Endothelial cell of umbilical vein (primary cell): ENCODE measurements around the gene TNFRSF19. TPM values are rescaled to one million over a fixed set of nuclear protein-coding genes. Genes with fewer than 3 reads are reported as not detected.

ENCODE experiments used
- BruUV-seq: library from RNA; stranded (reverse); fragments of 400-500 nt; replicated peaks from 2 replicates; lab custom pipeline; 2021; lab: Mats Ljungman, UMichigan
- CTCF ChIA-PET: fragments of 300-600, 350-600 bp; sonication (Branson Sonifier 250); formaldehyde crosslinking; loops from one replicate; lab custom pipeline; 2021; ENCODE audit warnings: antibody characterized with exemption, inconsistent platforms; lab: Charles Lee
- POLR2A ChIA-PET: fragments of 300-600, 350-600 bp; sonication (Branson Sonifier 250); formaldehyde crosslinking; loops from one replicate; lab custom pipeline; 2021; ENCODE audit warnings: antibody characterized with exemption, inconsistent platforms; lab: Charles Lee
- DNase-seq: peaks from one replicate; pipeline ENCODE4 v3.0.0-alpha.2; 2011; ENCODE audit warnings: low read depth, low spot score
- FAIRE-seq: peaks from 2 replicates; lab custom pipeline; 2011; peaks lifted over from hg19 to GRCh38; lab: Jason Lieb, UNC
- H2AFZ ChIP-seq: 2 replicates; pipeline ENCODE4 v1.6.0; 2012; ENCODE audit warnings: low read depth, low read length, control low read depth, inconsistent platforms
- H3K27ac ChIP-seq: 2 replicates; pipeline ENCODE4 v1.5.1; 2011; ENCODE audit warnings: low read depth, mild to moderate bottlenecking, control low read depth, low read length, moderate library complexity; ENCODE audit not compliant: insufficient read depth
- H3K27me3 ChIP-seq, 2 experiments: 2 replicates each; pipeline versions ENCODE4 v1.6.0 to v1.6.1; 2011; ENCODE audit warnings: low read length in 2 of 2, mixed read lengths in 1 of 2; ENCODE audit not compliant: control insufficient read depth in 2 of 2, insufficient read depth in 2 of 2
- H3K36me3 ChIP-seq, 2 experiments: 2 replicates in 1 of 2; 3 replicates in 1 of 2; pipeline ENCODE4 v1.5.1; 2011; ENCODE audit warnings: low read length in 2 of 2, mild to moderate bottlenecking in 1 of 2, moderate library complexity in 1 of 2; ENCODE audit not compliant: control insufficient read depth in 2 of 2, insufficient read depth in 2 of 2; ENCODE audit errors: extremely low read depth in 1 of 2
- H3K4me1 ChIP-seq: 3 replicates; pipeline ENCODE4 v1.5.1; 2011; ENCODE audit warnings: mild to moderate bottlenecking, low read length; ENCODE audit not compliant: control insufficient read depth, insufficient read depth; ENCODE audit errors: extremely low read depth
- H3K4me2 ChIP-seq: 2 replicates; pipeline ENCODE4 v1.6.1; 2011; ENCODE audit warnings: low read length, control low read depth, mixed read lengths; ENCODE audit not compliant: insufficient read depth
- H3K4me3 ChIP-seq, 3 experiments: fragments of 200-600 bp in 1 of 3; sonication (generic), shearing (Covaris generic) in 1 of 3; replicated peaks in 1 of 3; 2 replicates each; pipeline ENCODE4 v1.5.1; 2011 to 2016; ENCODE audit warnings: control low read depth in 3 of 3, low read length in 3 of 3, mild to moderate bottlenecking in 2 of 3, inconsistent platforms in 1 of 3, low read depth in 1 of 3, moderate library complexity in 1 of 3; ENCODE audit not compliant: insufficient read depth in 1 of 3
- H3K79me2 ChIP-seq: 2 replicates; pipeline ENCODE4 v1.6.0; 2012; ENCODE audit warnings: low read length, inconsistent platforms; ENCODE audit not compliant: control insufficient read depth, insufficient read depth
- H3K9ac ChIP-seq: replicated peaks from 2 replicates; pipeline ENCODE3; 2011; ENCODE audit warnings: low read length, control low read depth; ENCODE audit not compliant: insufficient read depth; ENCODE audit errors: extremely low read depth
- H3K9me1 ChIP-seq: replicated peaks from 3 replicates; pipeline ENCODE4 v1.6.0; 2011; ENCODE audit warnings: mild to moderate bottlenecking, low read length; ENCODE audit not compliant: control insufficient read depth, insufficient read depth; ENCODE audit errors: extremely low read depth
- H3K9me3 ChIP-seq: replicated peaks from 2 replicates; pipeline ENCODE4 v1.5.1; 2012; ENCODE audit warnings: low read length, inconsistent platforms; ENCODE audit not compliant: control insufficient read depth, insufficient read depth
- H4K20me1 ChIP-seq: replicated peaks from 2 replicates; pipeline ENCODE3; 2011; ENCODE audit warnings: mild to moderate bottlenecking, low read length; ENCODE audit not compliant: control insufficient read depth, insufficient read depth; ENCODE audit errors: extremely low read depth
- EZH2 ChIP-seq: IDR thresholded peaks from 2 replicates; pipeline ENCODE4 v1.6.1; 2012; ENCODE audit warnings: borderline replicate concordance, low read depth, mild to moderate bottlenecking, moderate library complexity, low read length, inconsistent platforms; ENCODE audit not compliant: severe bottlenecking
- FOS ChIP-seq: IDR thresholded peaks from 2 replicates; pipeline ENCODE4 v1.6.1; 2011; ENCODE audit warnings: mild to moderate bottlenecking, low read length, moderate library complexity, borderline replicate concordance; ENCODE audit not compliant: insufficient read depth
- GATA2 ChIP-seq: IDR thresholded peaks from 2 replicates; pipeline ENCODE4 v1.7.0; 2011; ENCODE audit warnings: low read depth, mild to moderate bottlenecking, moderate library complexity, mixed read lengths, low read length; ENCODE audit not compliant: insufficient read length, insufficient read depth
- JUN ChIP-seq: IDR thresholded peaks from 2 replicates; pipeline ENCODE4 v1.6.1; 2011; ENCODE audit warnings: borderline replicate concordance, low read depth; ENCODE audit not compliant: insufficient read length, insufficient read depth
- MYC ChIP-seq: IDR thresholded peaks from one replicate; pipeline ENCODE4 v1.6.1; 2011; ENCODE audit warnings: mild to moderate bottlenecking, low read depth, low read length
- POLR2A ChIP-seq: IDR thresholded peaks from 2 replicates; pipeline ENCODE4 v1.6.1; 2012; ENCODE audit warnings: low read depth, mild to moderate bottlenecking, control low read depth, low read length
- POLR2AphosphoS5 ChIP-seq: IDR thresholded peaks from 2 replicates; pipeline ENCODE4 v1.6.1; 2012; ENCODE audit warnings: low read depth, mild to moderate bottlenecking, control low read depth, low read length, moderate library complexity; ENCODE audit not compliant: insufficient read depth
- dilution Hi-C: fragments of 300-500 bp; cut with MboI; formaldehyde crosslinking; loops from one replicate; pipeline ENCODE4 v1.15.0; 2019; ENCODE audit warnings: low sequenced_read_pairs; ENCODE audit not compliant: extremely low pct_ligation_motif_present
- intact Hi-C: fragments of 100-400 bp; cut with micrococcal nuclease; formaldehyde crosslinking; loops from one replicate; pipeline ENCODE4 v1.10.0; 2022
- polyA plus RNA-seq, 4 experiments: library from polyadenylated mRNA; depleted of rRNA in 3 of 4; stranded (reverse) in 3 of 4; unstranded in 1 of 4; fragments of >200 nt; gene quantifications; 2 replicates each; pipeline versions ENCODE4 v1.2.1 to v1.2.3, GENCODE V29; 2011 to 2012; ENCODE audit warnings: missing spikeins in 1 of 4
- total RNA-seq: library from RNA; stranded (reverse); gene quantifications from 2 replicates; pipeline ENCODE4 v1.2.3, GENCODE V29; 2021
- TF ChIP-seq, protein P1 (sequence below), 2 donors: IDR thresholded peaks; 1 replicate in 1 of 2; 2 replicates in 1 of 2; pipeline ENCODE4 v1.5.1; 2011; ENCODE audit warnings: low read length in 2 of 2, mild to moderate bottlenecking in 2 of 2, moderate library complexity in 2 of 2, control low read depth in 1 of 2, inconsistent platforms in 1 of 2, low read depth in 1 of 2; ENCODE audit not compliant: insufficient read depth in 1 of 2; ENCODE audit errors: extremely low read depth in 1 of 2
- TF ChIP-seq, protein P2 (sequence below): IDR thresholded peaks from 2 replicates; pipeline ENCODE4 v1.6.1; 2011; ENCODE audit not compliant: insufficient read depth, insufficient read length

The TNFRSF19 gene
- total and polyA plus RNA-seq, 2 donors (not counting 3 experiments of a cell fraction or from before 2014, with no cell fraction given) = 0.23 to 0.29 TPM

- Histone ChIP-seq H3K4me1 (no peaks in the 10 kb centered on the region), H3K9me1 (no peaks in the 10 kb centered on the region), H2AFZ (no peak overlapping the region), H3K36me3 (no peaks in the 10 kb centered on the region), H3K79me2 (no peaks in the 10 kb centered on the region), H3K27me3 (peaks cover 0 to 2% of the 10 kb centered on the region in 2 experiments), H3K9me3 (no peaks in the 10 kb centered on the region), H3K4me2 (no peak overlapping the region), H3K9ac (no peak overlapping the region), H4K20me1 (no peaks in the 10 kb centered on the region), H3K27ac (no peak overlapping the region), H3K4me3 (no peak overlapping the region)
- FAIRE-seq = no peak
- BruUV-seq = no TSS peak
- TF ChIP-seq POLR2A (no peak), FOS (no peak), POLR2AphosphoS5 (no peak), MYC (no peak), EZH2 (no peak), JUN (no peak), GATA2 (no peak)
- TF ChIP-seq, protein P1, sequence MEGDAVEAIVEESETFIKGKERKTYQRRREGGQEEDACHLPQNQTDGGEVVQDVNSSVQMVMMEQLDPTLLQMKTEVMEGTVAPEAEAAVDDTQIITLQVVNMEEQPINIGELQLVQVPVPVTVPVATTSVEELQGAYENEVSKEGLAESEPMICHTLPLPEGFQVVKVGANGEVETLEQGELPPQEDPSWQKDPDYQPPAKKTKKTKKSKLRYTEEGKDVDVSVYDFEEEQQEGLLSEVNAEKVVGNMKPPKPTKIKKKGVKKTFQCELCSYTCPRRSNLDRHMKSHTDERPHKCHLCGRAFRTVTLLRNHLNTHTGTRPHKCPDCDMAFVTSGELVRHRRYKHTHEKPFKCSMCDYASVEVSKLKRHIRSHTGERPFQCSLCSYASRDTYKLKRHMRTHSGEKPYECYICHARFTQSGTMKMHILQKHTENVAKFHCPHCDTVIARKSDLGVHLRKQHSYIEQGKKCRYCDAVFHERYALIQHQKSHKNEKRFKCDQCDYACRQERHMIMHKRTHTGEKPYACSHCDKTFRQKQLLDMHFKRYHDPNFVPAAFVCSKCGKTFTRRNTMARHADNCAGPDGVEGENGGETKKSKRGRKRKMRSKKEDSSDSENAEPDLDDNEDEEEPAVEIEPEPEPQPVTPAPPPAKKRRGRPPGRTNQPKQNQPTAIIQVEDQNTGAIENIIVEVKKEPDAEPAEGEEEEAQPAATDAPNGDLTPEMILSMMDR (IDR thresholded peaks at IDR 0.05; ENCODE audit: extremely low read depth in 1 of 2, insufficient read depth in 1 of 2, low read depth in 1 of 2, low read length in 2 of 2) = no peak
- TF ChIP-seq, protein P2, sequence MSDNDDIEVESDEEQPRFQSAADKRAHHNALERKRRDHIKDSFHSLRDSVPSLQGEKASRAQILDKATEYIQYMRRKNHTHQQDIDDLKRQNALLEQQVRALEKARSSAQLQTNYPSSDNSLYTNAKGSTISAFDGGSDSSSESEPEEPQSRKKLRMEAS = no peak
- POLR2A ChIA-PET = no interaction called here
- intact Hi-C loops (no loop called here), dilution Hi-C loops (no loop called here)
- CTCF ChIA-PET = interaction anchor here (0.6 to 1.6 kb wide), 5 partner anchors 10 to 94 kb away, joined by 3 to 6 read pairs (median 3); no protein-coding TSS in a partner anchor
- no peak for DNase-seq
These were observed 118.1 kb downstream of the TNFRSF19 start for GRCh38 chr13:23688336-23688735.
